Hematopoietic multipotent progenitor cell (in vitro differentiated cells): ENCODE data around the gene HLA-DMB. TPM values are rescaled to one million over a fixed set of nuclear protein-coding genes. Genes with fewer than 3 reads are reported as not detected.
A peak's percentile ranks its signal among the peaks of the same experiment; 100 is the strongest.

Experiments used
- DNase-seq, 3 donors: peaks; one replicate each; pipeline ENCODE4 v3.0.0-alpha.2; 2011 to 2015; ENCODE audit warnings: low read depth in 2 of 3, low spot score in 2 of 3
- small RNA-seq: library from RNA; depleted of rRNA; stranded (forward); fragments of <200 nt; gene quantifications from one replicate; pipeline ENCODE3, GENCODE V24; 2012
- total RNA-seq: library from RNA; depleted of rRNA; stranded (reverse); fragments of >200 nt; gene quantifications from one replicate; pipeline ENCODE4 v1.2.3, GENCODE V29; 2012

The HLA-DMB gene
- total RNA-seq, 1 donor, result 71.6 TPM

GRCh38 chr6:32931211-32931610 is 9.6 kb downstream of the HLA-DMB start:
- no peak for DNase-seq

GRCh38 chr6:32922083-32922482 is 18.7 kb downstream of the HLA-DMB start:
- DNase-seq, result no peak

GRCh38 chr6:32920715-32921114 is 20.1 kb downstream of the HLA-DMB start:
- no peak for DNase-seq

- DNase-seq, result no peak
These were observed 27.9 kb downstream of the HLA-DMB start for GRCh38 chr6:32912951-32913350.

GRCh38 chr6:32908897-32909296 is 31.9 kb downstream of the HLA-DMB start:
- DNase-seq, result no peak

GRCh38 chr6:32906539-32906938 is 34.3 kb downstream of the HLA-DMB start:
- DNase-seq, result no peak

GRCh38 chr6:32905078-32905477 is 35.8 kb downstream of the HLA-DMB start:
- DNase-seq, result no peak

- no peak for DNase-seq
These were observed 36.9 kb downstream of the HLA-DMB start for GRCh38 chr6:32903952-32904351.

- DNase-seq, result no peak
These were observed 45.9 kb downstream of the HLA-DMB start for GRCh38 chr6:32895006-32895345.

- peak; percentile 92 to 94 (median 92) for DNase-seq
These were observed 46.5 kb downstream of the HLA-DMB start for GRCh38 chr6:32894085-32895005.

GRCh38 chr6:32890831-32891230 is 50.0 kb downstream of the HLA-DMB start:
- peak in 1 of 3 donors; percentile 18 for DNase-seq

- no peak for DNase-seq
These were observed 51.3 kb downstream of the HLA-DMB start for GRCh38 chr6:32889533-32889932.

- no peak for DNase-seq
These were observed 52.3 kb downstream of the HLA-DMB start for GRCh38 chr6:32888576-32888975.

- DNase-seq, result no peak
These were observed 53.2 kb downstream of the HLA-DMB start for GRCh38 chr6:32887616-32888015.

GRCh38 chr6:32886681-32887383 is 54.0 kb downstream of the HLA-DMB start:
- DNase-seq, result no peak

GRCh38 chr6:32885698-32886286 is 55.0 kb downstream of the HLA-DMB start:
- DNase-seq, result peak; percentile 38 to 90 (median 71)

Small RNAs within 50 kb of the gene (small RNA-seq; reads per million reads assigned to genes)
- gene HLA-Z, result not detected

Other genes starting within 250 kb of the HLA-DMB start
- gene HLA-DQA2, start 199.6 kb downstream of the HLA-DMB start, total RNA-seq, result 0.27 TPM
- 3.2 TPM for gene HLA-DQB2, start 177.5 kb downstream of the HLA-DMB start, total RNA-seq
- 1.3 TPM for gene HLA-DOB, start 124.0 kb downstream of the HLA-DMB start, total RNA-seq
- 30.7 TPM for gene TAP2, start 102.3 kb downstream of the HLA-DMB start, total RNA-seq
- 159 TPM for gene PSMB8, start 97.0 kb downstream of the HLA-DMB start, total RNA-seq
- gene TAP1, start 87.3 kb downstream of the HLA-DMB start, total RNA-seq, result 88.1 TPM
- 114 TPM for gene PSMB9, start 86.8 kb downstream of the HLA-DMB start, total RNA-seq
- 156 TPM for gene HLA-DMA, start 12.1 kb upstream of the HLA-DMB start, total RNA-seq
- gene BRD2, start 27.6 kb upstream of the HLA-DMB start, total RNA-seq, result 191 TPM
- gene HLA-DOA, start 68.6 kb upstream of the HLA-DMB start, total RNA-seq, result 209 TPM
- 618 TPM for gene HLA-DPA1, start 132.6 kb upstream of the HLA-DMB start, total RNA-seq
- gene HLA-DPB1, start 135.0 kb upstream of the HLA-DMB start, total RNA-seq, result 396 TPM